DND-41 (cell line): ENCODE data around the gene ELL.

Experiments used
- EZH2 ChIP-seq: IDR thresholded peaks from 3 replicates; pipeline ENCODE4 v1.6.1; 2012; ENCODE audit warnings: borderline replicate concordance, low read depth, mild to moderate bottlenecking, moderate library complexity, low read length, inconsistent platforms; ENCODE audit not compliant: severe bottlenecking
- TF ChIP-seq, protein P1 (sequence below): IDR thresholded peaks from 2 replicates; pipeline ENCODE4 v1.5.1; 2012; ENCODE audit warnings: borderline replicate concordance, low read length, moderate library complexity, mild to moderate bottlenecking; ENCODE audit not compliant: poor library complexity, severe bottlenecking; ENCODE audit errors: extremely low read depth

DNA sequence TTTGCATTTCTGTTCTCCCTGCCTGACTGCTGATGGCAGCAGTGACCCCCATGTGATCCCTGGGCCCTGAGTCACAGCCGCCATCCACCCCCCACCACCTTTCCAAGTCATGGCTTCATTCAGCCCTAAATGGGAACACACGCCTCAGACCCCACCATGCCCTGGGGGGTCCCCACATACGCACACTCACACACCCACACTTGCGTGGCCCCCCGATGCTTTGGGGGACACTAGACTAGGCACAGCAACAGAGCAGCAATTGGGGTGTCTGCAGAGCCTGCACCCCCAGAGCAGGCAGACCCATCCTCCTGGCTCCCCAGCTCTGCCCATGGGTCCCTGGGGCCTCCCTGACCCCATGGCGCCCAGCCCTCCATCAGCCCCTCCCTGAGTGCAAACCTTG is 78.5 kb downstream of the ELL start:
- TF ChIP-seq, protein P1, sequence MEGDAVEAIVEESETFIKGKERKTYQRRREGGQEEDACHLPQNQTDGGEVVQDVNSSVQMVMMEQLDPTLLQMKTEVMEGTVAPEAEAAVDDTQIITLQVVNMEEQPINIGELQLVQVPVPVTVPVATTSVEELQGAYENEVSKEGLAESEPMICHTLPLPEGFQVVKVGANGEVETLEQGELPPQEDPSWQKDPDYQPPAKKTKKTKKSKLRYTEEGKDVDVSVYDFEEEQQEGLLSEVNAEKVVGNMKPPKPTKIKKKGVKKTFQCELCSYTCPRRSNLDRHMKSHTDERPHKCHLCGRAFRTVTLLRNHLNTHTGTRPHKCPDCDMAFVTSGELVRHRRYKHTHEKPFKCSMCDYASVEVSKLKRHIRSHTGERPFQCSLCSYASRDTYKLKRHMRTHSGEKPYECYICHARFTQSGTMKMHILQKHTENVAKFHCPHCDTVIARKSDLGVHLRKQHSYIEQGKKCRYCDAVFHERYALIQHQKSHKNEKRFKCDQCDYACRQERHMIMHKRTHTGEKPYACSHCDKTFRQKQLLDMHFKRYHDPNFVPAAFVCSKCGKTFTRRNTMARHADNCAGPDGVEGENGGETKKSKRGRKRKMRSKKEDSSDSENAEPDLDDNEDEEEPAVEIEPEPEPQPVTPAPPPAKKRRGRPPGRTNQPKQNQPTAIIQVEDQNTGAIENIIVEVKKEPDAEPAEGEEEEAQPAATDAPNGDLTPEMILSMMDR = no peak
- TF ChIP-seq EZH2 = no peak
